Activated T-cell treated with anti-CD3 and anti-CD28 coated beads, Interleukin-2, amount 50 U/mL, for 4 hours (primary cell): ENCODE data around the gene RERE. TPM values are rescaled to one million over a fixed set of nuclear protein-coding genes. Genes with fewer than 3 reads are reported as not detected.

ENCODE experiments used
- ATAC-seq, 2 donors: fragments of 200-7000 bp; cut with Tn5 transposase; one replicate each; pipeline ENCODE4 v1.10.0; 2021
- DNase-seq: peaks from one replicate; pipeline ENCODE4 v3.0.0-alpha.2; 2020
- H3K27me3 Mint-ChIP-seq: one replicate; pipeline ENCODE4 v1.8.0; 2021; ENCODE audit warnings: low read depth, mixed read lengths
- H3K36me3 Mint-ChIP-seq: one replicate; pipeline ENCODE4 v1.8.0; 2022; ENCODE audit warnings: mixed read lengths; ENCODE audit not compliant: insufficient read depth
- H3K4me1 Mint-ChIP-seq: one replicate; pipeline ENCODE4 v1.8.0; 2021; ENCODE audit warnings: low read depth, mixed read lengths
- H3K4me3 Mint-ChIP-seq: one replicate; pipeline ENCODE4 v1.8.0; 2021; ENCODE audit warnings: mild to moderate bottlenecking, moderate library complexity, mixed read lengths
- H3K9me3 Mint-ChIP-seq: one replicate; pipeline ENCODE4 v1.8.0; 2021; ENCODE audit warnings: mixed read lengths
- total RNA-seq, 3 donors: library from RNA; stranded (reverse); gene quantifications; one replicate each; pipeline ENCODE4 v1.2.1, GENCODE V29; 2021

RERE gene
- total RNA-seq: 10 to 100 TPM; 40.5 to 53.4 (median 47.8) TPM

DNA sequence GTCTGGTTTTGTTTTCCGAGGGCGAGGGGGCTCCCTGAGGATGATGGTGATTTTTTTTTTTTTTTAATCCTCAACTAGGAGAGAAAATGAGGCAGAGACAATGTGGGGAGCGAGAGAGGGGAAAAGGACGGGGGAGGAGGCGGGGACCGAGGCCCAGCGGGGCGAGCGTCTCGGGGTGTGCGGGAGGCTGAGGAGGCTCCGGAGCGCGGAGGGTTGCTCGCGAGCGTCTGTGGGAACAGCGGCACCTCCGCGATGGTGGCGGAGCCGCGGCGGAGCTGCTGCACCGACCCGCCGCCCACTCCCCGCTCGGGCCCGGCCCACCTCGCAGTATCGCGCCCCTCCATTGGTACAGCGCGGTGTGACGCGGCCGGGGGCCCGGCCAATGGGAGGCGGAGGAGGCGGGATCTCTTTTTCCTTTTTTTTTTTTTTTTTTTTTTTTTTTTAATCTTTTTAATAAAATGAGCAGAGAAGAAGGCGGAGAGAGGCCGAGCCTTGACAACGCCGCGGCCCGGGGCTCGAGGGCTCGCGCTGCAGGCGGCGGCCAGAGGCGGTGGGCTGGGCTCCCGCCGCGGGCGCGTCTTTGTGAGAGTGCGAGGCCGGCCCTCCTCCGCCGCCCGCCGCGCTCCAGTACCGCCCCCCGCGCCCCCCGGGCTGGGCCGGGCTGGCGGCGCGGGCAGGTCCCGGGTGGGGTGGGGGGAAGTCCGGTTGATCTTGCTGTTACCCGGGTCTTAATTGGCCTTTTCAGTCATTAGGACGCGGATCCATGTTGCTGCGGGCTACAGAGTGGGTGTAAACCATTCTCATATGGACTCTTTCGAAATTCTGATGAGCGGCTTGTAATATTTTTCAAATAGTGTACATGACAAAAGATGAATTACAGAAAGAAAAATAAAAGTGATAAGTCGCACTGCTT lies at the start of gene RERE:
TSS of gene RERE (minus strand) at position 229 of the 913 bp plus-strand sequence.
- Mint-ChIP-seq H3K9me3 (no peaks in the 10 kb centered on the region), H3K27me3 (peaks cover 6% of the 10 kb centered on the region), H3K4me3 (peak within 1 kb of the TSS; percentile 96), H3K36me3 (no peaks in the 10 kb centered on the region), H3K4me1 (peaks cover 44% of the 10 kb centered on the region)
- peak; percentile 95 for DNase-seq
- peak; percentile 95 to 96 for ATAC-seq

DNA sequence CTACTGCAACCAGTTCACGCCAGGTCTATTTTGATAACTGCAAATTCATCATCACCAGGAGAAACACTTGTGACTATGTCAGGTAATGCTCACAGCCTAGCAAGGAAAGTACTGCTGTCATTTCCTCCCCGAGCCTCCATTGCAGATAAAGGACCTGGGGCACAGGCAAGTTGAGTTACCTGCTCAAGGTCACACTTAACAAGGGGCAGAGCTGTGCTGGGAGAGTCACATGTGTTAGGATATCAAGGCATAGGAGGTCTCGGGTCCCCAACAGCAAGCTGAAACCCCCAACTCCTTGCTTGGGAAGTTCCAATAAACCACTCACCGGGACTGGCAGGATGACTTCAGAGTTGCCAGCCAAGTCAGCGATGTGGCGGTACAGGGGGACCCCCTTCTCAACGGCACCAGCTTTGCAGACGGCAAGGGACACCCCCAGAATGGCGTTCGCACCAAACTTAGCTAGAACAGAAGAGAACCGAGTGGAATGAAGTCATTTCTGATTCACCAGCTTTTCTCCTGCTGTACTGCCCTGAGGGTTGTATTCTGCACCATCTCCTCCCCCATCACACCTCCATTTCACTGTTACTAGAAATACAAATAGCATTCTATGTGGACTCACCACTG lies 49.5 kb upstream of the RERE start:
- peak; percentile 29 to 49 for ATAC-seq
- H3K4me3 Mint-ChIP-seq: no peak overlapping the region
- peaks cover 42% of the 10 kb centered on the region for H3K4me1 Mint-ChIP-seq

DNA sequence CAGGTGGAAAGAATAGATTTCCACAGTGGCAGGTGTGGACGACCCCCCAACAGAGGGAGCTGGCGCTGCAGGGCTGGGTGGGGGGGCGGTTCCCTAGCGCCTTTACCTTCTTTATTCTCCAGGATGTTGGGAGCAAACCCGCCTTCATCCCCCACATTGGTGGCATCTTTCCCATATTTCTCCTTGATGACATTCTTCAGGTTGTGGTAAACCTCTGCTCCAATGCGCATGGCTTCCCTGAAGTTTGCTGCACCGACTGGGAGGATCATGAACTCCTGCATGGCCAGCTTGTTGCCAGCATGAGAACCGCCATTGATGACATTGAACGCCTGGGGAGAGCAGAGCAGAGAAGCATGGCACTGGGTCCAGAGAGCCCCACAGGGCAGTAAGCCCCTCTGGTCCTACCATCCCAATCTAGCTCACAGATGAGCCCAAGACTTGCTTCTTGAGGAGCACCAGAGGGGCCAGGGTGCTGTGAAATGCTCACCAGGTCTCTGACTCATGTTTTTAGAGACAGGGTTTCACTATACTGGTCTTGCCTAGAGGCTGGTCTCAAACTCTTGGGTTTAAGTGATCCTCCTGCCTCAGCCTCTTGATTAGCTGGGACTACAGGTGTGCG lies 48.8 kb upstream of the RERE start:
- Mint-ChIP-seq H3K9me3 (no peaks in the 10 kb centered on the region), H3K4me1 (peaks cover 35% of the 10 kb centered on the region), H3K27me3 (no peaks in the 10 kb centered on the region), H3K36me3 (peaks cover 64% of the 10 kb centered on the region), H3K4me3 (no peak overlapping the region)
- DNase-seq (no peak), ATAC-seq (peak in 1 of 2 donors; percentile 10)

More for the DNA sequence above, 49.5 kb upstream of the RERE start:
- Mint-ChIP-seq H3K9me3 (no peaks in the 10 kb centered on the region), H3K36me3 (peaks cover 66% of the 10 kb centered on the region), H3K27me3 (no peaks in the 10 kb centered on the region)
- no peak for DNase-seq

DNA sequence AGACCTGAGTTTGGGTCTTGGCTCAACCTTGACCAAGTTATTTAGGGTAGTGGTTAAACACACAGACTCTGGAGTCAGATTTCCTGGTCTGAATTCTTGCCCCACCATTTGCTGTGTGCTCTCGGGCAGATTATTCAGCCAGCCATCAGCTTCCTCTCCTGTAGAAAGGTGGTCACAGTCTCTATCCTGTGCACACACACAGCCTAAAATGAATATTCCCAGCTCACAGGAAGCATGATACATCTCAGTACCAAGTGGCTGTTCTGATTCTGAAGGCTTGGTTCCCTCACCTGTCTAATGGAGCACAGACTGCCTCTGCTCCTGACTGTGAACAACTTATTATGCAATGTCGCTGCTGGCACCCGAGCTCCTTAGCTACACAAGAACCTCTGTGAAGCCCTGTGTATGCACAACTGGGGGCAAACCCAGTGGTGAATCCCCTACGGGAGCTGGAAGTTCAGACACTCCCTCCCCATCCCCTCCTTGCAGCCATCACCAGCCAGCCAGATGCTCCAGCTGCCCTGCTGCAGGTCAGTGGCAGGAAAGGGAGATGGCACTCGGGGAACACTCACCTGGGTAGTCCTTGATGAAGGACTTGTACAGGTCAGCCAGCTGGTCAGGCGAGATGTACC lies 47.4 kb upstream of the RERE start:
- ATAC-seq (no peak), DNase-seq (no peak)
- Mint-ChIP-seq H3K9me3 (no peaks in the 10 kb centered on the region), H3K36me3 (peaks cover 63% of the 10 kb centered on the region), H3K4me1 (peaks cover 30% of the 10 kb centered on the region), H3K4me3 (no peak overlapping the region), H3K27me3 (no peaks in the 10 kb centered on the region)

DNA sequence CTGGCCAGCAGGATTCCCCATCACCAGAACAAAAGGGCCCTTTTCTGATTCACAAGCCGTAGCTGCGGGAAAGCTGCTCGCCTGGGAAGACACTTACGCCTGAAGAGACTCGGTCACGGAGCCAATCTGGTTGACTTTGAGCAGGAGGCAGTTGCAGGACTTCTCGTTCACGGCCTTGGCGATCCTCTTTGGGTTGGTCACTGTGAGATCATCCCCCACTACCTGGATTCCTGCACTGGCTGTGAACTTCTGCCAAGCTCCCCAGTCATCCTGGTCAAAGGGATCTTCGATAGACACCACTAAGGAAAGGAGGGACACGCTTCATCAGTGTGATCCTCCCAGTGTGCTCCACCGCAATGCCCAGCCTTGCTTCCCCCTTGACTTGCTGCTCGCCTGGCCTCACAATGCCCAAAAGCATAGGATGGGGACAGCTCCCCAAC lies 46.4 kb upstream of the RERE start:
- Mint-ChIP-seq H3K27me3 (no peaks in the 10 kb centered on the region), H3K4me3 (no peak overlapping the region), H3K36me3 (peaks cover 57% of the 10 kb centered on the region), H3K4me1 (peaks cover 29% of the 10 kb centered on the region), H3K9me3 (no peaks in the 10 kb centered on the region)
- DNase-seq: no peak
- ATAC-seq: no peak

DNA sequence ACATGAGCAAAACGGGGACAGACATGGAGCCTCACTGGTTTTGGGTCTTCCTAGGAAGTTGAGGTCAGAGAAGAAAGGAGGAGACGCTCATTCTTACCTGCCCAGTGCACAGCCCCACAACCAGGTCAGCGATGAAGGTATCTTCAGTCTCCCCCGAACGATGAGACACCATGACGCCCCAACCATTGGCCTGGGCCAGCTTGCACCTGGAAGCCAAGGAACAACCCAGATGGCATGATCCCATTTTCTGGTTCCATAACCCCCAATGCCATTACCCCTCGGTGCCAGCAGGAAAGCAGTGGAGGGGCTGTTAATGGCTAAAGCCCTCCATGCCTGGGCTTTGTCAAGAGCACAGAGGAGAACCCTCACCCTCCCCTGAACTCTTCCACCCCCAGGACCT lies 45.7 kb upstream of the RERE start:
- DNase-seq (no peak), ATAC-seq (no peak)
- Mint-ChIP-seq H3K4me1 (peaks cover 33% of the 10 kb centered on the region), H3K4me3 (no peak overlapping the region), H3K36me3 (peaks cover 63% of the 10 kb centered on the region), H3K9me3 (no peaks in the 10 kb centered on the region), H3K27me3 (no peaks in the 10 kb centered on the region)

DNA sequence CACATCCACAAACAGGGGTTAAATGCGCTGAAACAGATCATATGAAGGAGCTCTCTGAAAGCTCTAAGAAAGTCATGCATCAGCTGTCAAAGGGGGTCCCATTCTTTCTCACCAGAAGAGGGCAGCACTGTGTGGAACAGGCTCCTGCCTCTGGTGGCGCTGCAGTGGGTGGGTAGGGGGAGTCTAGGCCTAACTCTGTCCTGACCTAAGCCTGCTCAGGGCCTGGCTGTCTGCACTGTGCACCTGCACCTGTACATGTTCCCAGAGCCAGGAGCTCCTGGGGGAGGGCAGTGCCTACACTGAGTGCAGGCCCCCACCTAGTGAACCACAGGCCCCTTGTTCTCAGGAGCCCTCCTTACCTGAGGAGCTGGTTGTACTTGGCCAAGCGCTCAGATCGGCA lies 45.1 kb upstream of the RERE start:
- Mint-ChIP-seq H3K4me3 (no peak overlapping the region), H3K4me1 (peaks cover 31% of the 10 kb centered on the region), H3K9me3 (no peaks in the 10 kb centered on the region), H3K27me3 (no peaks in the 10 kb centered on the region), H3K36me3 (peaks cover 61% of the 10 kb centered on the region)
- DNase-seq (peak; percentile 45), ATAC-seq (peak; percentile 25 to 31)

DNA sequence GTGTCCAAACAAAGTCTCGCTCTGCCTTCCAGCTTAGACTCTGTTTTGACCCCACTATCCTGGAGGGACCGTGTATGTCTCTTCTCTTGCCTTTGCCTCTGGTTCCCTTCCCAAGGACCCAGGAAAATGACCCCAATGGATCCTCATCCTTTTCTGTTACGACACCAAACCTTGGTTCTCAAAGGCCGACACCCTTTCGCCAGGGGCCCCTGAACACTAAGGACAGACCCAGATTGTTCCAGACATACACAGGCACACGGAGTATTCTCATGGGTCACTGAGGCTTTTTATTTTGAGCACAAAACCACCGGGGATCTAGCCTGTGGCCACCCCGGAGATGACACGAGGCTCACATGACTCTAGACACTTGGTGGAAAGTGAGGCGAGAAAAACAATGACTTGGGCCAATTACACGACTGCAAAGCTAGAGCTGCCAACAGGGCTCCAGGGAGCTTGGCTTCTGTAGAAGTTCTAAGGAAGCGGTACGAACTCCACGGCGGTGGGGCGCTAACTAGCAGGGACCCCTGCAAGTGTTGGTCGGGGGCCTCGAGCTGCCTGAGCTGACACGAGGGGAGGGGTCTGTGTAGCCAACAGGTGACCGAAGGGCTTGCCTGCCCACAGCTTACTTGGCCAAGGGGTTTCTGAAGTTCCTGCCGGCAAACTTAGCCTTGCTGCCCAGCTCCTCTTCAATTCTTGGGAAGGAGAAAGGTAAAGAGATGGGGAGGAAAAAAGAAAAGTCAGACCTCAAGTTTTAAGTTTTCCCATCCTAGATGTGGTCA lies 43.5 kb upstream of the RERE start:
- no peak for DNase-seq
- H3K9me3 Mint-ChIP-seq: no peaks in the 10 kb centered on the region
- peaks cover 58% of the 10 kb centered on the region for H3K36me3 Mint-ChIP-seq
- ATAC-seq: no peak
- no peaks in the 10 kb centered on the region for H3K27me3 Mint-ChIP-seq
- H3K4me3 Mint-ChIP-seq: no peak overlapping the region
- H3K4me1 Mint-ChIP-seq: peaks cover 22% of the 10 kb centered on the region

DNA sequence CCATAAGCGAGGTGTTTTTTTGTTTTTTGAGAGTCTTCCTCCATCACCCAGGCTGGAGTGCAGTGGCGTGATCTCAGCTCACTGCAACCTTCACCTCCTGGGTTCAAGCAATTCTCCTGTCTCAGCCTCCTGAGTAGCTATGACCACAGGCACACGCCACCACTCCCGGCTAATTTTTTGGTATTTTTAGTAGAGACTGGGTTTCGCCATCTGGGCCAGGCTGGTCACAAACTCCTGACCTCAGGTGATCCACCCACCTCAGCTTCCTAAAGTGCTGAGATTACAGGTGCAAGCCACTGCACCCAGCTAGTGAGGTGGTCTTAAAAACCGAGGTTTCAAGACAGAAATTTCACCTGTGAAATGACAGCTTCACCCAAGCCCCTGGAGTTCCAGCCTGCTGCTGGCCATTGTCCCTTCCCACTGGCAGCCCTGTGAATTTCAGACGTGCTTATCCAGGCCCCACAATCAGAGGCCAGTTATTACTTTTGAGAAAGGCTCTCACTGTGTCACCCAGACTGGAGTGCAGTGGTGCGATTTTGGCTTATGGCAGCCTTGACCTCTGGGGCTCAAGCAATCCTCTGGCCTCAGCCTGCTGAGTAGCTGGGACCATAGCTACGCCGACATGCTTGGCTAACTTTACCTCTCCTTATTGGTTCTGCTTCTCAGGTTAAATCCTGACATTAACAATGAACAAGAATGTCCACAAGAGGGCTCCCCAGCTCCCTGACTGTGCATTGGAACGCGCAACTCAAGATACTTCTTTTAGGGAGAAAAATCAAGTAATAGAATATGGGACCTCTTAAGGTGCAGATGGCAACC lies 41.7 kb upstream of the RERE start:
- H3K27me3 Mint-ChIP-seq: no peaks in the 10 kb centered on the region
- H3K4me1 Mint-ChIP-seq: peaks cover 22% of the 10 kb centered on the region
- peaks cover 50% of the 10 kb centered on the region for H3K36me3 Mint-ChIP-seq
- no peaks in the 10 kb centered on the region for H3K9me3 Mint-ChIP-seq
- no peak overlapping the region for H3K4me3 Mint-ChIP-seq
- DNase-seq: peak; percentile 48
- peak; percentile 51 to 56 for ATAC-seq

DNA sequence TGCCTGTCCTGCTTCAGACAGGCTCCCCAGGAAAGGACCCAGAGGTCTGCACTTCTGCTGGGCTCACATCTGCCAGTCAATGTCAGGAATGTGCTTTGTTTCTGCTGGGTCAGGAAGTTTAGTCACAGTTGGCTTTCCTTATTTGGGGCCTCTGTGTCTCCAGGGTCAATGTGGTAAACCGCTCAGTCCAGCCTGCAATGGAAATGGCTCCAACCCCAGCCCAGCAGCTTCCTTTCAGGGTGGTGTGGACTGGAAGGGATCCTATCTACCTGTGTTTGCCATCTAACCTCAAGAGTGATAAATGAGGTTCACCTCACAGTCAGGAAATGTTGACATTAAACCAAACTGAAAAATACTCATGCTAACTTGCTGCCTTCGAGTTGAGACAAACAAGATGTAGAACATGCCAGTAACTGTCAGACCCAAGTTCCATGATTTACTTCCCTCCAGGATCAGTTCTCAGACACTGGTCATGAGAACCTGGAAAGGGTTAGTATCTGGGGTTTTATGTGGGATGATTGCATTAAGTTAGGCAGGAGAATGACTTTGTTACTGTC lies 40.8 kb upstream of the RERE start:
- Mint-ChIP-seq H3K4me1 (peaks cover 22% of the 10 kb centered on the region), H3K36me3 (peaks cover 46% of the 10 kb centered on the region), H3K9me3 (no peaks in the 10 kb centered on the region), H3K27me3 (no peaks in the 10 kb centered on the region), H3K4me3 (no peak overlapping the region)
- DNase-seq (no peak), ATAC-seq (peak; percentile 11 to 15)

DNA sequence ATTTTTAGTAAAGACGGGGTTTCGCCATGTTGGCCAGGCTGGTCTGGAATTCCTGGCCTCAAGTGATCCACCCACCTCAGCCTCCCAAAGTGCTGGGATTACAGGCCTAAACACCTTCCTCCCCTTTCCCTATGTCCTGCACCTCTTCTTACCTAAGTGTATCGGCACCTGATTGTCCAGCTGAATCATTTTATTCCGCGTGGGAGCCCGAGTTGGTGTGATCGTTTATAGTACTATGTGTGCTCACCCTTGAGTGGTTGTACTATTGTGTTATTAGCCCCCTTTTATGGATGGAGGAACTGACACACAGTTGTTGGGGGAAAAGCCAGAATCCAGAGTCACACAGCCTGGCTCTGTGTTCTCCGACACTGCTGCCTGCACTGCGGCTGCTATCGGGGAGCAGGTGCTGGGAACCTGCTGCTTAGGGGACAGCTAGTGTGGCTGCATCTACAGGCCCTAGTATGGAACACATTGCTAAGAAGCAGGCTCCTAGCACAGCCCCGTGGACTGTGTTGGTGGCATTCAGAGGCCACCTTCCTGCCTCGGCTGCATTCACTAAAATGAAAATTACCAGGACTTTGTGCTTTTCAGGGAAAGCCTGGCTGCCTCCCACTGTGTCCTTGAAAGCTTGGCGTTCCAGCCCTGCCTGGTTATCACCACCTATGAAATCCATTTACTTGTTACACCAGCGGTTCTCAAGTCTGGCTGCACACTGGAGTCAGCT lies 39.4 kb upstream of the RERE start:
- Mint-ChIP-seq H3K4me1 (peaks cover 20% of the 10 kb centered on the region), H3K36me3 (peaks cover 37% of the 10 kb centered on the region), H3K4me3 (no peak overlapping the region), H3K27me3 (no peaks in the 10 kb centered on the region), H3K9me3 (no peaks in the 10 kb centered on the region)
- ATAC-seq (no peak), DNase-seq (no peak)

DNA sequence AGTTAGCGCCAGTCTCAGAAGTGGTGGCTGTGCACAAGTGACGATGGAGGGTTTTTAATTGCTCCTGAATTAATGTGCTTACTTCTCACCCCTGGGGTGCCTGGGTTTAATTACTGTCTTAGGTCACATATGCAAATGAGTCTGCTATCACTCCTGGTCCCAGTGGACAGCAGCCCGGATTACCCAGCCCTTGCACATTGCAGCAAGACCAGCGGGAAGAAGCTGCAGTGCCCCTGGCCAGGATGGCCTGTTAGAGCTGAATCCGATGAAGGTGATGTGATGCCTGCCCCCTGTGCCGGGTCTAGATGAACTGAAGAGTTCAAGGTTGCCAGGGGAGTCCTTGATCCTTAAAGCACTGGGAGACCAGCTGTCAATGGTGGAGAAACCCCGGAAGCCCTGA lies 36.8 kb upstream of the RERE start:
- no peaks in the 10 kb centered on the region for H3K27me3 Mint-ChIP-seq
- H3K9me3 Mint-ChIP-seq: no peaks in the 10 kb centered on the region
- peaks cover 19% of the 10 kb centered on the region for H3K36me3 Mint-ChIP-seq
- peaks cover 8% of the 10 kb centered on the region for H3K4me1 Mint-ChIP-seq
- ATAC-seq (no peak), DNase-seq (no peak)
- H3K4me3 Mint-ChIP-seq: no peak overlapping the region
